Stimulated activated CD4-positive, alpha-beta T cell treated with anti-CD3 and anti-CD28 coated beads, Interleukin-1b, Interleukin-23, amount 100 ng/mL, for 4 hours (primary cell): ENCODE results near the gene AKAP6.

Source experiments
- DNase-seq, 2 donors: peaks; one replicate each; pipeline ENCODE4 v3.0.0-alpha.2; 2020; ENCODE audit warnings: low read depth in 2 of 2

The AKAP6 gene

DNA sequence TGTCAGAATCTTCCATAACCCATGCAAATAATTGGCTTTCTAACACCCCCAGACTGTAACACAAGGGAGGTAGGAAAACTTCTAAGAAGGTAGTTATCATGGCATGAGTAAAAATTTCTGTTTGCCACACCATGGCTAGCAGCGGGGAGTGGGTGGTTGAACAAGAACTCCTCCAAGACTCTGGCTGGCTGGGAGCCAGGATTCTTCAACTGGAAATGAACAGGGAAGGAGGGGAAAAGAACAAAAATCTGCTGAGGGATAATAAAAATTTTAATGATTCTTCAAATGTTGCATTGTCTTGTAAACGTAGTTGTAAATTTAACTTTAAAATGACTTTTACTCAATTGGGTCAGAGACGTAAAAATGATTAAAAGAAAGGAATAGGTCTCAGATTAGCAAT is 78.9 kb downstream of the AKAP6 start:
- DNase-seq, result no peak

- DNase-seq, result no peak
Measured at GRCh38 chr14:32412103-32412502, 83.0 kb downstream of the AKAP6 start.

- no peak for DNase-seq
Measured at GRCh38 chr14:32412532-32412931, 83.4 kb downstream of the AKAP6 start.

GRCh38 chr14:32413967-32414640 is 85.0 kb downstream of the AKAP6 start:
- no peak for DNase-seq

DNA sequence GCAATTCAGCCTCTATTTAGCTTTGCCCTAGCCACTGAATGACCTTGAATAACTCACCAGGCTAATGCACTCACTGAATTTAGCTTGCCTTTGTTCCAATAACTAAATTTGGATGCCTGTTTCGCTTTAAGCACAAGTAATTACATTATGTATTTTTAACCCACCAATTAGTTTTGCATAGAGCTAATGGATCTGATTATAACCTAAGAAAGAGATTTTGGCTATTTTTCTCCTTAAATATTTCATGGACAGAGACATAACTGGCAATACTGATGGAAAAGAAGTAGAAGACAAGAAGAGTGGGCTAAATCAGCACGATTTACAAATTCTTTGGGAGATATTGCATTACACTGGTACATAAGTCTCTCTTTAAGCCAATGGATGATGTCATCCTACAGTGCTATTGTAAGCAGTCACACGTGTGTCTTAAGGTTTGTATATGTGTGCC is 85.7 kb downstream of the AKAP6 start:
- DNase-seq, result no peak

DNA sequence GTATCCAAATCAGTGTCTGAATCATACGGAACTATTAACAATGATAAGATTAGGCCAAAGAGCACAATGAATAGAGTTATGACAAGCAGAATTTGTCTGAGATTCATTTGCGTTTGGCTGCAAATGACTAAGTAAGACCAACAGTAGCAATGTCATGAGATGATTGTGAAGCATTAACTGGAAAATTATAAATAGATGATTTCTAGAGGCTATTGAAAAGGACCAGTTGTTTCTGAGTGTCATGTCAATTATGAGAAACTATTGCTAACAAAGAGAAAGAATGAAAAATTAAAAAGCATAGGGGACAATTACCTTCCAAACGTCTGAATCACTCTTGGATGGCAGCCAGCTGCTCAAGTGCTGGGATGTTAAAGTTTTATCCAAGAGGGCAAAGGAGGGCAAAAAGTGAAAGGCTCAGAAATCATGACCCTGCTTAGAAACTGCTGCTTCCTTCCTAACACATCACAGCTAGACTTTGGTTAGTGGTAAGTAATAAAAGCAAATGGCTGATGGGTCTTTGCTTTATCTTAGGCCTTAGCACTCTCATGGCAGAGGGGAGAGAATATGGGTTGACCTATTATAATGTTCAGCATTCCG is 89.0 kb downstream of the AKAP6 start:
- no peak for DNase-seq

- DNase-seq, result no peak
Measured at GRCh38 chr14:32419429-32419828, 90.3 kb downstream of the AKAP6 start.

DNA sequence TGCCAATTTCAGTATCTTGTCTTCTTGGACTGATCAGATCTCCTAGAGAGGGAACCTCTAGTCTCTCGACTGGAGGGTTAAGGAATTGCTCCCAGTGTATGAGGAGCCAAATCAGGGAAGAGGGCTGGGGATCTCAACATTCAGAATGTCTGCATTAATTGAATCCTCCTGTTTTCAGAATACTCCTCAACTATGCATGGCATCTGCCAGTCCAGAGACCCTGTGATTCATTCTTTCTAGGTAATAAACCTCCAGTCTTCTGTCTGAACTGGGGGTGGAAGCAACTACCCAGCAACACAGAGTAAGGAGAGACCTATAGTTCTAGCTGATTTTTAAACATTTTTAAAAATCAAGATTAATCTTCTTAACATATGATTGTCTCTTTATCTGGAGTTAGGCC is 92.7 kb downstream of the AKAP6 start:
- no peak for DNase-seq

DNA sequence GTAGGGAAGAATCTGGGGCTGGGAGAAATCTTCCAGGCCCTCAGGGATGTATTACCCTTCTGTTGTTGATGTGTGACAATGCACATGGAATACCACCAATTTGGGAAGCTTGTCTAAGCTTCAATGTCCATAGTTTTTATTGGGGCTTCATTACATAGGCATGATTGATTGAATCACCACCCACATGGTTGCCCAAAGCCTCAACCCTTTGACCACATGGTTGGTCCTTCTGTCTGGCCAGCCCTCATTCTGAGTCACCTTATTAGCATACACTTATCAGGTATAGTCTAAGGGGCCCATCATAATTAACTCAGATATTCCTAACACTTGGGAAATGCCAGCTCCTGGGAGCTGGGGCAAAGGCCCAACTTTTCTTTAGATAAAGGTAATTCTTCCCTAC is 93.3 kb downstream of the AKAP6 start:
- DNase-seq, result no peak

- no peak for DNase-seq
Measured at GRCh38 chr14:32426028-32426427, 96.9 kb downstream of the AKAP6 start.

GRCh38 chr14:32426586-32427388 is 97.7 kb downstream of the AKAP6 start:
- no peak for DNase-seq

- no peak for DNase-seq
Measured at GRCh38 chr14:32427726-32428528, 98.8 kb downstream of the AKAP6 start.

- no peak for DNase-seq
Measured at GRCh38 chr14:32428875-32429274, 99.8 kb downstream of the AKAP6 start.

DNA sequence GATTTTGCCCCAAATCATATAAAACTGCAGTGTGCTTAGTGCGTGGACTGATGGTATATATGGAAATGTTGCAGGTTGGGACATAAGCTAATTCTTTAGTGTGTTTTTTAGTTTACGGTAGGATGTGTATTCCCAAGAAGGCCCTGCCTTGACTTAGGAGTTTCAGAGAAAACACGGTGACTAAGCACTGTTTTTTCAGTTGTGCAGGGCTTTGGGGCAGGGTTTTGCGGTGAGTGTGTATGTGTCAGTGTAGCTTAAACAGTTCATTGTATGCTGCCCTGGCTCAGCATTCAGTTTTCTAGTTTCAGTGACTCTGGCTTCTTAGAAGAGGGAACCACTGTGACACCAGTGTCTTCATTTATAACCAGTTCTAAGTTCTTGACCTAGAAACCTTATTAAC is 101.2 kb downstream of the AKAP6 start:
- no peak for DNase-seq

DNA sequence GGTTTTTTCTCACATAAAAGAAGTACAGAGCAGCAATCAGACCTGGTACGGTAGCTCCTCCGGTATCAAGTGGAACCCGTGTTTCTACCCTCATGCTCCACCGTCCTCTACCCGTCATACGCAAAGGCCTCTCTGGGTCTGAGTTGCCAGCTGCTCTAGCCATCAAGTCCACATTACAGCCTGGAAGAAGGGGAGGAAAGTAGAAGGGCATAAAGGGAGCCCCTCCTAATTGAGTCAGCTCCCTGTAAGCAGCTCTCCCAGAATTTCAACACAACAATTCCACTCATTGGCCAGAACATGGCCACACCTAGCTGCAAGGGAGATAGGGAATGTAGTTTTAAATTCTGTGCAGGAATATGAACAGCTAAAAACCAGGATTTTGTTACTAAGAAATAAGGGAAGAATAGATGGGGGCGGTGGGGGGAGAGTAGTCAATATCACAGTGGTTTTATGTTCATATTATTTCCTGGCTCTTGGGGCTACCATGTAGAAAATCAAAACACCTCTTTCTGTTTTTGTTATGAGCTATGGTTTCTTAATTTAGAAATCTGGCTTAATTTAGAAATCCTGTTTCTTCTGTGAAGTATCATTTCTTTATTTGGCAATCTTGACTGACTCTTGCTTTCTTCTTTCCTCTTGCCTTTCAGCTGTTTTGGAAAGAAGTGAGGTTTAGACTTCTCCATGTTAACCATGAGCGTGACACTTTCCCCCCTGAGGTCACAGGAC is 103.9 kb downstream of the AKAP6 start:
- DNase-seq, result no peak

DNA sequence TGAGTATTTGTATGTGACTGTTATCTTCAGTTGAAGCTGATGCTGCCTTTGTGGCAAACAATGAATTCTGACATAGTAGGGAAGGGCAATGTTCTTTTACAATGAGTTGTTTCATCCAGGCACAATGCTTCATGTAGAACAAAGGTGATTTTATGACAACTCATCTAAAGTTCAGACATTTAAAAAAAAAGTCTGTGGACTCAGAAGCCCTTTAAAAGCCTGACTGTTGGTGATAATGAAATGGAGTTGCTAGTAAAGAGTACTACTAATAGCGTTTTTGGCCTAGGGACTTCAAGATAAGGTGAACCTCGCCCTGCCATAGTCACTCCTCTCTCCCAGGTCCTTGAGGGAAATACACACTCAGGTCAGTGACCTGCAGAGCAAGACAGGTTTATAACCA is 105.1 kb downstream of the AKAP6 start:
- no peak for DNase-seq

DNA sequence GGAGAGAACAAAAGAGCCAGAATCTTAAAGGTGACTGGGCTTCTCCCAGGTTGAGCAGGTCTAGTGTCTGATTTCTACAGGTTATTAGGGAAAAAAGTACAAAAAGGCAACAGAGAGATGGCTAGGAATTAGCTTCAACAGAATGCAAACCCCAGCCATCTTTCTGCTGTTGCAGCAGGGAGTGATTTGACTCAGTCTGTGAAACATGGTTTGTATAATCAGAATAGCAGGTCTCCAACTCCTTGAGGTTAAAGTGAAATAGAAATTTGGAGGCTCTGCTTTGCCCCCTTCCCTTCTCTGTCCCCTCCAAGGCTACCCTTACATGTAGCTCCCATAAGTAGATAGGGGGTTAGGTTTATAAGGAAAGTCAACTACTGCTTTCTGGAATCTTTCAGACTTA is 105.8 kb downstream of the AKAP6 start:
- DNase-seq, result no peak

DNA sequence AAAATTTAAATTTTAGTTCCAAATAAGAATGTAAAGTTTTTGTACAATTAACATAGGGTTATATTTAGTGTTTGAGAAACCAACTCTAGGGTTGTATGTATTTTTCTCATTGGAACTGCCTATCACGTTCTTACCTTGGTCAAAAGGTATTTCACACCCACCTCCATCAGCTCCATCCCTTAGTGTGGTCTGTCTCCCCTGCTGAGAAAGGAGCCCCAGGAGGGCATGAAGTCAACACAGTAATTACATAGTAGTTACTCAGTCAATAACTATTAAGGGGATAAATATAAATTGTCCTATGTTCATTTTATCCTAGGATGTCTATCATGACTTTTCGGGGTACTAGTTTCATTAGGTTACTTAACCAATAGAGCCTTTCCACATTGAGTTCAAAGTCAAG is 106.3 kb downstream of the AKAP6 start:
- DNase-seq, result no peak

- no peak for DNase-seq
Measured at GRCh38 chr14:32436993-32437392, 107.9 kb downstream of the AKAP6 start.

DNA sequence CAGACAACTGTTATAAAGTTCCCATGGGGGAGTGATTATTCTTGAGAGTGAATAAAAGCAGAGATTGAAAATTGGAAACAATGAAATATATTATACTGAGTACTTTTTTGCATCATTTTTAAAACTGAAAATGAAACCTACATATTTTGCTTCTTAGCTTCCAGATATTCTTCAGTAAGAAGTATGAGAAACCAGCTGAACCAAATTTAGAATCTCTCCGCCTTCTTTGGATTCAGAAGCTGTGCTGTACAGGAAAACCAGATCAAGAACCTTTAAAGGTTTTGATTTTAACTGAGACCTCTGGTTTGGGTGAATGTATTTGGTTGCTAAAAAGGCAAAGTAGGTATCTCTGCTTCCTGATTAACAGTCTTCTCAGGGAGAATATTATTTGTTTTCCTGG is 109.4 kb downstream of the AKAP6 start:
- DNase-seq, result no peak

GRCh38 chr14:32443890-32444661 is 115.0 kb downstream of the AKAP6 start:
- DNase-seq, result no peak
